ENCODE measurements around the gene SFPQ.

- TF ChIP-seq, protein P1, sequence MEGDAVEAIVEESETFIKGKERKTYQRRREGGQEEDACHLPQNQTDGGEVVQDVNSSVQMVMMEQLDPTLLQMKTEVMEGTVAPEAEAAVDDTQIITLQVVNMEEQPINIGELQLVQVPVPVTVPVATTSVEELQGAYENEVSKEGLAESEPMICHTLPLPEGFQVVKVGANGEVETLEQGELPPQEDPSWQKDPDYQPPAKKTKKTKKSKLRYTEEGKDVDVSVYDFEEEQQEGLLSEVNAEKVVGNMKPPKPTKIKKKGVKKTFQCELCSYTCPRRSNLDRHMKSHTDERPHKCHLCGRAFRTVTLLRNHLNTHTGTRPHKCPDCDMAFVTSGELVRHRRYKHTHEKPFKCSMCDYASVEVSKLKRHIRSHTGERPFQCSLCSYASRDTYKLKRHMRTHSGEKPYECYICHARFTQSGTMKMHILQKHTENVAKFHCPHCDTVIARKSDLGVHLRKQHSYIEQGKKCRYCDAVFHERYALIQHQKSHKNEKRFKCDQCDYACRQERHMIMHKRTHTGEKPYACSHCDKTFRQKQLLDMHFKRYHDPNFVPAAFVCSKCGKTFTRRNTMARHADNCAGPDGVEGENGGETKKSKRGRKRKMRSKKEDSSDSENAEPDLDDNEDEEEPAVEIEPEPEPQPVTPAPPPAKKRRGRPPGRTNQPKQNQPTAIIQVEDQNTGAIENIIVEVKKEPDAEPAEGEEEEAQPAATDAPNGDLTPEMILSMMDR (conservative IDR thresholded peaks at IDR 0.05), result no peak
- no peak for TF ChIP-seq EZH2 (IDR thresholded peaks at IDR 0.05; ENCODE audit: low read depth)
Measured at GRCh38 chr1:35215346-35215745, 22.4 kb upstream of the SFPQ start.
